Measurements from ENCODE around the gene LIPM. TPM values are rescaled to one million over a fixed set of nuclear protein-coding genes. Genes with fewer than 3 reads are reported as not detected.

The LIPM gene
- polyA plus RNA-seq, 1 donor (not counting 4 experiments of a cell fraction or from before 2014, with no cell fraction given) = 0.67 TPM

DNA sequence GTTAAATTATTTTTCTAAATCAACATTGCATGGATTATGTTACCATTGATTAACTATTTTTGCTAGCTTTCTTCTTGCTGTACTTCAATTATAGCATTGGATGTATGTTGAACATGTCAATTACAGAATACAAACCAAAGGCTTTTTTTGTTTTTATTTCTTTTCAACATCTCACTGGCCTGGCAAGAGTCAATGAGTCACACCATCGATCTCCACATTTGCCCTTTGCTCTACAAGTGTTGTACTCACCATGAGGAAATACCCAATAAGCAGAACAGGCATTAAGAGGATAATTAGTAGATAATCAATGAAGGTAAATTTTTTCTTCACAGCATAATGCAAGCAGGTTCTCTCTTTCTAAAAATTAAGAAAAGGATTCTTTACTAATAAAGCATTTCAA lies 25.8 kb downstream of the LIPM start:
- FAIRE-seq (no peak), DNase-seq (ENCODE audit: low read depth, low spot score) (no peak)
- Histone ChIP-seq H2AFZ (ENCODE audit: control insufficient read depth, low read length) (no peak overlapping the region), H3K36me3 (ENCODE audit: control insufficient read depth in 2 of 2, extremely low read depth in 1 of 2, insufficient read depth in 2 of 2, low read length in 2 of 2) (no peaks in the 10 kb centered on the region), H3K4me1 (ENCODE audit: control insufficient read depth, extremely low read depth, insufficient read depth, low read length) (peaks cover 13% of the 10 kb centered on the region), H3K4me2 (ENCODE audit: control insufficient read depth, extremely low read depth, insufficient read depth, low read depth, low read length) (no peak overlapping the region), H3K9ac (ENCODE audit: control insufficient read depth, extremely low read depth, insufficient read depth, low read length) (no peak overlapping the region), H3K9me1 (ENCODE audit: control insufficient read depth, extremely low read depth, insufficient read depth, low read length) (no peaks in the 10 kb centered on the region), H3K9me3 (ENCODE audit: control insufficient read depth, low read depth, low read length) (no peaks in the 10 kb centered on the region), H4K20me1 (ENCODE audit: control insufficient read depth, extremely low read depth, insufficient read depth, low read length) (no peaks in the 10 kb centered on the region), H3K4me3 (ENCODE audit: control insufficient read depth in 2 of 3, extremely low read depth in 1 of 3, insufficient read depth in 2 of 3, low read depth in 1 of 3, low read length in 3 of 3) (no peak overlapping the region), H3K27ac (ENCODE audit: control insufficient read depth, insufficient read depth, low read length) (no peak overlapping the region), H3K79me2 (ENCODE audit: control insufficient read depth, insufficient read depth, low read length) (no peaks in the 10 kb centered on the region), H3K27me3 (ENCODE audit: control insufficient read depth, extremely low read depth, insufficient read depth, low read length) (no peaks in the 10 kb centered on the region)
- dilution Hi-C loops (cut with MboI; ENCODE audit: extremely low pct_ligation_motif_present, low sequenced_read_pairs) = no loop called here
- TF ChIP-seq EZH2 (IDR thresholded peaks at IDR 0.05; ENCODE audit: low read length) = no peak
- TF ChIP-seq CTCF (optimal IDR thresholded peaks at IDR 0.05 in 1 of 3, IDR thresholded peaks at IDR 0.05 in 1 of 3, conservative IDR thresholded peaks at IDR 0.05 in 1 of 3; ENCODE audit: extremely low read depth in 1 of 3, insufficient read depth in 2 of 3, low read length in 3 of 3) = no peak

GRCh38 chr10:88830643-88831268 lies 28.2 kb downstream of the LIPM start:
- H3K27me3 ChIP-seq (ENCODE audit: control insufficient read depth, extremely low read depth, insufficient read depth, low read length) = no peaks in the 10 kb centered on the region
- H4K20me1 ChIP-seq (ENCODE audit: control insufficient read depth, extremely low read depth, insufficient read depth, low read length) = no peaks in the 10 kb centered on the region
- no peaks in the 10 kb centered on the region for H3K79me2 ChIP-seq (ENCODE audit: control insufficient read depth, insufficient read depth, low read length)
- H3K27ac ChIP-seq (ENCODE audit: control insufficient read depth, insufficient read depth, low read length) = no peak overlapping the region
- dilution Hi-C loops (cut with MboI; ENCODE audit: extremely low pct_ligation_motif_present, low sequenced_read_pairs) = no loop called here
- no peak for DNase-seq (ENCODE audit: low read depth, low spot score)
- H3K4me2 ChIP-seq (ENCODE audit: control insufficient read depth, extremely low read depth, insufficient read depth, low read depth, low read length) = no peak overlapping the region
- H3K9me3 ChIP-seq (ENCODE audit: control insufficient read depth, low read depth, low read length) = no peaks in the 10 kb centered on the region
- H3K9ac ChIP-seq (ENCODE audit: control insufficient read depth, extremely low read depth, insufficient read depth, low read length) = no peak overlapping the region
- no peak overlapping the region for H3K4me3 ChIP-seq (ENCODE audit: control insufficient read depth in 2 of 3, extremely low read depth in 1 of 3, insufficient read depth in 2 of 3, low read depth in 1 of 3, low read length in 3 of 3)
- peaks cover 13% of the 10 kb centered on the region for H3K4me1 ChIP-seq (ENCODE audit: control insufficient read depth, extremely low read depth, insufficient read depth, low read length)
- no peak for FAIRE-seq
- H2AFZ ChIP-seq (ENCODE audit: control insufficient read depth, low read length) = no peak overlapping the region
- no peaks in the 10 kb centered on the region for H3K9me1 ChIP-seq (ENCODE audit: control insufficient read depth, extremely low read depth, insufficient read depth, low read length)
- H3K36me3 ChIP-seq (ENCODE audit: control insufficient read depth in 2 of 2, extremely low read depth in 1 of 2, insufficient read depth in 2 of 2, low read length in 2 of 2) = no peaks in the 10 kb centered on the region
- no peak for TF ChIP-seq CTCF (optimal IDR thresholded peaks at IDR 0.05 in 1 of 3, IDR thresholded peaks at IDR 0.05 in 1 of 3, conservative IDR thresholded peaks at IDR 0.05 in 1 of 3; ENCODE audit: extremely low read depth in 1 of 3, insufficient read depth in 2 of 3, low read length in 3 of 3)
- TF ChIP-seq EZH2 (IDR thresholded peaks at IDR 0.05; ENCODE audit: low read length) = no peak

All from keratinocyte (primary cell).